Keratinocyte (primary cell): ENCODE measurements around the gene COL16A1. TPM values are rescaled to one million over a fixed set of nuclear protein-coding genes. Genes with fewer than 3 reads are reported as not detected.

Experiments
- DNase-seq: peaks from one replicate; pipeline ENCODE4 v3.0.0-alpha.2; 2011; ENCODE audit warnings: low read depth, missing footprints, low spot score
- FAIRE-seq: peaks from 2 replicates; lab custom pipeline; 2011; peaks lifted over from hg19 to GRCh38; lab: Jason Lieb, UNC
- H2AFZ ChIP-seq: 2 replicates; pipeline ENCODE4 v1.6.0; 2012; ENCODE audit warnings: low read length, control low read depth, inconsistent platforms; ENCODE audit not compliant: control insufficient read depth
- H3K27ac ChIP-seq: 2 replicates; pipeline ENCODE4 v1.5.1; 2011; ENCODE audit warnings: low read length; ENCODE audit not compliant: control insufficient read depth, insufficient read depth
- H3K27me3 ChIP-seq: 3 replicates; pipeline ENCODE4 v1.6.0; 2011; ENCODE audit warnings: low read length; ENCODE audit not compliant: control insufficient read depth, insufficient read depth; ENCODE audit errors: extremely low read depth
- H3K36me3 ChIP-seq, 2 experiments: 2 replicates in 1 of 2; 3 replicates in 1 of 2; pipeline ENCODE4 v1.5.1; 2011; ENCODE audit warnings: low read length in 2 of 2, mild to moderate bottlenecking in 1 of 2; ENCODE audit not compliant: control insufficient read depth in 2 of 2, insufficient read depth in 2 of 2; ENCODE audit errors: extremely low read depth in 1 of 2
- H3K4me1 ChIP-seq: 3 replicates; pipeline ENCODE4 v1.5.1; 2011; ENCODE audit warnings: low read length; ENCODE audit not compliant: control insufficient read depth, insufficient read depth; ENCODE audit errors: extremely low read depth
- H3K4me2 ChIP-seq: 3 replicates; pipeline ENCODE4 v1.6.0; 2011; ENCODE audit warnings: low read depth, low read length; ENCODE audit not compliant: control insufficient read depth, insufficient read depth; ENCODE audit errors: extremely low read depth
- H3K4me3 ChIP-seq, 3 experiments: fragments of 200-600 bp in 1 of 3; sonication (generic) in 1 of 3; 2 replicates in 2 of 3; 3 replicates in 1 of 3; pipeline ENCODE4 v1.5.1; 2011 to 2016; ENCODE audit warnings: low read length in 3 of 3, mild to moderate bottlenecking in 3 of 3, control low read depth in 2 of 3, inconsistent platforms in 1 of 3, low read depth in 1 of 3, mixed read lengths in 1 of 3, mixed run types in 1 of 3, moderate library complexity in 1 of 3; ENCODE audit not compliant: control insufficient read depth in 2 of 3, insufficient read depth in 2 of 3; ENCODE audit errors: extremely low read depth in 1 of 3
- H3K79me2 ChIP-seq: 2 replicates; pipeline ENCODE4 v1.6.0; 2012; ENCODE audit warnings: low read length; ENCODE audit not compliant: control insufficient read depth, insufficient read depth
- H3K9ac ChIP-seq: 3 replicates; pipeline ENCODE4 v1.6.0; 2011; ENCODE audit warnings: low read length; ENCODE audit not compliant: control insufficient read depth, insufficient read depth; ENCODE audit errors: extremely low read depth
- H3K9me1 ChIP-seq: 3 replicates; pipeline ENCODE4 v1.6.0; 2011; ENCODE audit warnings: low read length; ENCODE audit not compliant: control insufficient read depth, insufficient read depth; ENCODE audit errors: extremely low read depth
- H3K9me3 ChIP-seq: 2 replicates; pipeline ENCODE4 v1.5.1; 2012; ENCODE audit warnings: low read depth, low read length; ENCODE audit not compliant: control insufficient read depth
- H4K20me1 ChIP-seq: 3 replicates; pipeline ENCODE4 v1.6.0; 2011; ENCODE audit warnings: low read length; ENCODE audit not compliant: control insufficient read depth, insufficient read depth; ENCODE audit errors: extremely low read depth
- EZH2 ChIP-seq: IDR thresholded peaks from one replicate; pipeline ENCODE4 v1.6.1; 2012; ENCODE audit warnings: inconsistent platforms, mild to moderate bottlenecking, low read length, moderate library complexity
- dilution Hi-C: fragments of 300-500 bp; cut with MboI; formaldehyde crosslinking; loops from one replicate; pipeline ENCODE4 v1.7.0; 2020; ENCODE audit warnings: low sequenced_read_pairs; ENCODE audit not compliant: extremely low pct_ligation_motif_present
- polyA plus RNA-seq, 5 experiments: library from polyadenylated mRNA; depleted of rRNA in 3 of 5; stranded (reverse) in 3 of 5; stranded (forward) in 1 of 5; unstranded in 1 of 5; fragments of >200 nt; gene quantifications; 1 replicate in 1 of 5; 2 replicates in 3 of 5; 3 replicates in 1 of 5; pipeline versions ENCODE4 v1.2.1 to v1.2.3, GENCODE V29; 2011 to 2012; ENCODE audit warnings: missing spikeins in 2 of 5, low read depth in 1 of 5, low replicate concordance in 1 of 5
- TF ChIP-seq, protein P1 (sequence below), 3 experiments: IDR thresholded peaks in 1 of 3; conservative IDR thresholded peaks in 1 of 3; optimal IDR thresholded peaks in 1 of 3; 2 replicates in 2 of 3; 3 replicates in 1 of 3; pipeline versions ENCODE3 to v1.5.1; 2011; ENCODE audit warnings: low read length in 3 of 3, mild to moderate bottlenecking in 3 of 3, moderate library complexity in 2 of 3, control low read depth in 1 of 3, inconsistent platforms in 1 of 3; ENCODE audit not compliant: insufficient read depth in 2 of 3; ENCODE audit errors: extremely low read depth in 1 of 3

The COL16A1 gene
- polyA plus RNA-seq, 1 donor (not counting 4 experiments of a cell fraction or from before 2014, with no cell fraction given): 43.4 TPM

DNA sequence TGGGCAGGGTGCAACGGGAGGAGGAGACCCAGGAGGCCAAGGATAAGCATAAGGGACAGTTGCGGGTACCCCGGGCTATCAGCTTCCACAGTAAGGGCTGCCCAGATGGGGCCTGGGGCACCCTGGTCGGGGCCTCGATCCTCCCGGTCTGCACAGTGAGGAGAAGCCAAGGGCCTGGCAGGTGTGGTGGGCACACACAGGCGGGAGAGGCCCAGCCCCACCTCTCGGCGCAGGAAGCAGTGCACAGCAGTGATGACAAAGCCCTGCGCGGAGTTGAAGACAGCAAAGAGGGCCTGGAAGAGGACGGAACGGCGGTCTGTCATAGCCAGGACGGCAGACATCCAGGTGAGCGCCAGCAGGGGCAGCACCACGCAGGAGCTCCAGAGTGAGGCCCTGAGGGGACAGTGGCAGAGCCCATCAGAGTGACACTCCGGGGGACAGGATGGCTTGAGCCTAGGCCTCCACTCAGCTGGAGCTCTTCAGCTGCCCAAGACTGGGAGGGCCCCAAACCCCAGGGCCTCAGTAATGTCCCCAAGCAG, 29.0 kb upstream of the COL16A1 start:
- Histone ChIP-seq H3K27ac (no peak overlapping the region), H3K27me3 (no peaks in the 10 kb centered on the region), H3K79me2 (no peaks in the 10 kb centered on the region), H3K4me3 (no peak overlapping the region), H4K20me1 (no peaks in the 10 kb centered on the region), H3K36me3 (no peaks in the 10 kb centered on the region), H3K4me1 (peaks cover 8% of the 10 kb centered on the region), H2AFZ (no peak overlapping the region), H3K9ac (no peak overlapping the region), H3K9me3 (no peaks in the 10 kb centered on the region), H3K4me2 (no peak overlapping the region), H3K9me1 (no peaks in the 10 kb centered on the region)
- DNase-seq (no peak), FAIRE-seq (no peak)
- TF ChIP-seq, protein P1, sequence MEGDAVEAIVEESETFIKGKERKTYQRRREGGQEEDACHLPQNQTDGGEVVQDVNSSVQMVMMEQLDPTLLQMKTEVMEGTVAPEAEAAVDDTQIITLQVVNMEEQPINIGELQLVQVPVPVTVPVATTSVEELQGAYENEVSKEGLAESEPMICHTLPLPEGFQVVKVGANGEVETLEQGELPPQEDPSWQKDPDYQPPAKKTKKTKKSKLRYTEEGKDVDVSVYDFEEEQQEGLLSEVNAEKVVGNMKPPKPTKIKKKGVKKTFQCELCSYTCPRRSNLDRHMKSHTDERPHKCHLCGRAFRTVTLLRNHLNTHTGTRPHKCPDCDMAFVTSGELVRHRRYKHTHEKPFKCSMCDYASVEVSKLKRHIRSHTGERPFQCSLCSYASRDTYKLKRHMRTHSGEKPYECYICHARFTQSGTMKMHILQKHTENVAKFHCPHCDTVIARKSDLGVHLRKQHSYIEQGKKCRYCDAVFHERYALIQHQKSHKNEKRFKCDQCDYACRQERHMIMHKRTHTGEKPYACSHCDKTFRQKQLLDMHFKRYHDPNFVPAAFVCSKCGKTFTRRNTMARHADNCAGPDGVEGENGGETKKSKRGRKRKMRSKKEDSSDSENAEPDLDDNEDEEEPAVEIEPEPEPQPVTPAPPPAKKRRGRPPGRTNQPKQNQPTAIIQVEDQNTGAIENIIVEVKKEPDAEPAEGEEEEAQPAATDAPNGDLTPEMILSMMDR (optimal IDR thresholded peaks at IDR 0.05 in 1 of 3, IDR thresholded peaks at IDR 0.05 in 1 of 3, conservative IDR thresholded peaks at IDR 0.05 in 1 of 3; ENCODE audit: extremely low read depth in 1 of 3, insufficient read depth in 2 of 3, low read length in 3 of 3): no peak
- TF ChIP-seq EZH2: no peak
- dilution Hi-C loops: no loop called here

DNA sequence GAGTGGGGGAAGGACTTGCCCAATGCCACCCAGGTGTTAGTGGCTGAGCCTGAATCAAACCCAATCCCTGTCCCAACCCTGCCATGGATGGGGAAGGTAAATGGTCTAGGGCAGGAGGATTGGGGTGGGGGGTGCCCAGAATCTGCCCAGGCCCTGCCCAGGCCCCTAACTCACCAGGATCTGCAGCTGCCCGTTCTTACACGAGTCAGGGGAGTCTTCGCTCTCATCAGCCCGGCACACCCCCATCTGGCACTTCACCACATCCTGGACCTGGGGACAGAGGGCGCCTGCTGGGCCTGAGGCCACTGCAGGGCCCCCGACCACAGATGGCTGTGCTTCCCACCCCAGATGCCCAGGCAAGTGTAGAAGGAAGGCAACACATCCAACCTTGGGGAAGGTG, 28.5 kb upstream of the COL16A1 start:
- TF ChIP-seq EZH2: no peak
- TF ChIP-seq, protein P1 (optimal IDR thresholded peaks at IDR 0.05 in 1 of 3, IDR thresholded peaks at IDR 0.05 in 1 of 3, conservative IDR thresholded peaks at IDR 0.05 in 1 of 3; ENCODE audit: extremely low read depth in 1 of 3, insufficient read depth in 2 of 3, low read length in 3 of 3): no peak
- no peaks in the 10 kb centered on the region for H3K9me3 ChIP-seq
- H3K27me3 ChIP-seq: no peaks in the 10 kb centered on the region
- H3K9me1 ChIP-seq: no peaks in the 10 kb centered on the region
- DNase-seq (no peak), FAIRE-seq (no peak)
- peaks cover 8% of the 10 kb centered on the region for H3K4me1 ChIP-seq
- no peak overlapping the region for H3K4me3 ChIP-seq
- no peaks in the 10 kb centered on the region for H3K36me3 ChIP-seq
- no peak overlapping the region for H3K4me2 ChIP-seq
- no peak overlapping the region for H3K27ac ChIP-seq
- dilution Hi-C loops: no loop called here
- no peak overlapping the region for H3K9ac ChIP-seq
- H2AFZ ChIP-seq: no peak overlapping the region
- no peaks in the 10 kb centered on the region for H4K20me1 ChIP-seq
- H3K79me2 ChIP-seq: no peaks in the 10 kb centered on the region
